Smooth muscle cell of the umbilical artery (primary cell): ENCODE results near the gene SNX11. TPM values are rescaled to one million over a fixed set of nuclear protein-coding genes. Genes with fewer than 3 reads are reported as not detected.

ENCODE experiments used
- total RNA-seq: library from RNA; depleted of rRNA; stranded (reverse); fragments of >200 nt; gene quantifications from 2 replicates; pipeline ENCODE4 v1.2.3, GENCODE V29; 2014

Gene SNX11, protein sequence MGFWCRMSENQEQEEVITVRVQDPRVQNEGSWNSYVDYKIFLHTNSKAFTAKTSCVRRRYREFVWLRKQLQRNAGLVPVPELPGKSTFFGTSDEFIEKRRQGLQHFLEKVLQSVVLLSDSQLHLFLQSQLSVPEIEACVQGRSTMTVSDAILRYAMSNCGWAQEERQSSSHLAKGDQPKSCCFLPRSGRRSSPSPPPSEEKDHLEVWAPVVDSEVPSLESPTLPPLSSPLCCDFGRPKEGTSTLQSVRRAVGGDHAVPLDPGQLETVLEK
- 14.3 and 19.1 TPM in 2 replicates for total RNA-seq

DNA sequence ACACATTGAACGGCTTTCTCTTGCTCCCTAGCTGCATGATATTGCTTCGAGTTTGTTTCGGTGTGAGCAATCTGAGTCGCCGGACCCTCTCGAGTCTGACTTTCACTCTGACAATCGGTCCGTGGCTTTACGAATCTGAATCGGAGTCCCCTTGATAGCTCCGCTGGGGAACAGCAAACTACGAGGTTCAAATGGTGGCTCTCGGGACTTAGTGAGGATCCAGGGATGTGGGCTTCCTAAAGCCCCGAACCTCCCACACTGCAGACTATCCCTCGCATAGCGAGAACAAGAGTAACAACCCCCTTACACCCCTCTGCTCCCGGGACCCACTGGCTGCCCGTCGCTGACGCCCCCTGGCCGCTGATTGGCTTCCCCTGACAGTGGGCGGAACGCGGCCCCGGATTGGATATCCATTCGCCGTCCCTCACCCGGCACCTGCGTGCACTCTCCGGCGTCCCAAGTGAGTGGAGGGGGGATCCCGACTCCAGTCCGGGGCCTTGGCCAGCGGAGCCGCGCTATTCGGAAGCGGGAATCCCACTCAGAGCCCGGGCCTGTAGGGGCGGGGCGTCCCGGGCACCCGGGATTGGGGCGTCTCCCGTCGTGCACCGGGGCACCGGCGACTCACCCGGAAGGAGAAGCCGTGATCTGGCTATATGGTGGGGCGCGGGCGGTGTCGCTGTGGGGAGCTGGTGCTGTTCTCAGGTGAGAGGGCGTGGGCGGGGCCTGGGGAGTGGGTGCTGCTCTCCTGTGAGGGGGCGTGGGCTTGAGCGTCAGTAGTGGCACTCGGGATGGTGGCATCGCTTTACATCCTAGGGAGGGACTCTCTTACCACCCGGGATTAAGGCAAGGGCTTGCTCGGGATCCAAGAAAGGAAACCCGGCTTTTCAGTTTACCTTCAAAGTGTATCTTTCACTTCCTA is at the start of gene SNX11:
TSS of gene SNX11 (plus strand) at position 630 of the 919 bp plus-strand sequence. CDS start 4,278 bp downstream, outside the sequence.

GRCh38 chr17:48101012-48101720 is 6.4 kb upstream of the SNX11 start, which contains the start of gene CBX1:
Gene CBX1, minus strand, starts transcription at chr17:48101478. Its CDS starts 24,474 bp downstream, at chr17:48077004.

Other genes starting within 250 kb of the SNX11 start
- 0.89 and 1.4 TPM in 2 replicates for gene SP2, start 211.5 kb upstream of the SNX11 start, total RNA-seq
- 35.0 and 39.2 TPM in 2 replicates for gene PNPO, start 166.2 kb upstream of the SNX11 start, total RNA-seq
- not detected in 2 replicates for gene PRR15L, start 149.9 kb upstream of the SNX11 start, total RNA-seq
- 71.8 and 86.1 TPM in 2 replicates for gene CDK5RAP3, start 136.7 kb upstream of the SNX11 start, total RNA-seq
- gene COPZ2, start 70.0 kb upstream of the SNX11 start, total RNA-seq = 33.1 and 95.3 TPM in 2 replicates
- 233 and 532 TPM in 2 replicates for gene NFE2L1, start 59.4 kb upstream of the SNX11 start, total RNA-seq
- 47.5 and 56.9 TPM in 2 replicates for gene CBX1, start 6.3 kb upstream of the SNX11 start, total RNA-seq